GM19324 (cell line): ENCODE measurements around the gene LAD1.

ENCODE experiments used
- ATAC-seq: cut with Tn5 transposase; IDR thresholded peaks from one replicate; pipeline ENCODE4 v1.9.1; 2021; ENCODE audit warnings: mild to moderate bottlenecking, moderate library complexity; ENCODE audit not compliant: unreplicated experiment, low FRiP score

Gene LAD1, protein sequence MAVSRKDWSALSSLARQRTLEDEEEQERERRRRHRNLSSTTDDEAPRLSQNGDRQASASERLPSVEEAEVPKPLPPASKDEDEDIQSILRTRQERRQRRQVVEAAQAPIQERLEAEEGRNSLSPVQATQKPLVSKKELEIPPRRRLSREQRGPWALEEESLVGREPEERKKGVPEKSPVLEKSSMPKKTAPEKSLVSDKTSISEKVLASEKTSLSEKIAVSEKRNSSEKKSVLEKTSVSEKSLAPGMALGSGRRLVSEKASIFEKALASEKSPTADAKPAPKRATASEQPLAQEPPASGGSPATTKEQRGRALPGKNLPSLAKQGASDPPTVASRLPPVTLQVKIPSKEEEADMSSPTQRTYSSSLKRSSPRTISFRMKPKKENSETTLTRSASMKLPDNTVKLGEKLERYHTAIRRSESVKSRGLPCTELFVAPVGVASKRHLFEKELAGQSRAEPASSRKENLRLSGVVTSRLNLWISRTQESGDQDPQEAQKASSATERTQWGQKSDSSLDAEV

DNA sequence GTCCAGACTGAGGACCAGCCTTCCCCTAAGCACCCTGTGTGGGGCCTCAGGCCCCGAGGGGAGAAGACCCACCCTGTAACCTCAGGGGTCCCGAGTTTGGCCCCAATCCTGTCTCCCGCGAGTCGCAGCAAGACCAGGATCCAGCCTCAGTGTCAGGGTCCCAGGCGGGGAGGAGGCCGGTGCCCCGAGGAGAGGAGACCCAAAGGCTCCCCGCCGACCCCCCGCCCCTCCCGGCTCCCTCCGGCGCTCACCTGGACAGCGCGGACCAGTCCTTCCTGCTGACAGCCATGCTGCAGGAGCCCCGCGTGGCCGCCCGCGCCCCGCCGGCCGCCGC, at the start of gene LAD1:
Gene LAD1, minus strand, starts transcription at position 307 of the 334 bp plus-strand sequence. Its CDS starts 18 bp downstream, at position 289.
- no peak for ATAC-seq

DNA sequence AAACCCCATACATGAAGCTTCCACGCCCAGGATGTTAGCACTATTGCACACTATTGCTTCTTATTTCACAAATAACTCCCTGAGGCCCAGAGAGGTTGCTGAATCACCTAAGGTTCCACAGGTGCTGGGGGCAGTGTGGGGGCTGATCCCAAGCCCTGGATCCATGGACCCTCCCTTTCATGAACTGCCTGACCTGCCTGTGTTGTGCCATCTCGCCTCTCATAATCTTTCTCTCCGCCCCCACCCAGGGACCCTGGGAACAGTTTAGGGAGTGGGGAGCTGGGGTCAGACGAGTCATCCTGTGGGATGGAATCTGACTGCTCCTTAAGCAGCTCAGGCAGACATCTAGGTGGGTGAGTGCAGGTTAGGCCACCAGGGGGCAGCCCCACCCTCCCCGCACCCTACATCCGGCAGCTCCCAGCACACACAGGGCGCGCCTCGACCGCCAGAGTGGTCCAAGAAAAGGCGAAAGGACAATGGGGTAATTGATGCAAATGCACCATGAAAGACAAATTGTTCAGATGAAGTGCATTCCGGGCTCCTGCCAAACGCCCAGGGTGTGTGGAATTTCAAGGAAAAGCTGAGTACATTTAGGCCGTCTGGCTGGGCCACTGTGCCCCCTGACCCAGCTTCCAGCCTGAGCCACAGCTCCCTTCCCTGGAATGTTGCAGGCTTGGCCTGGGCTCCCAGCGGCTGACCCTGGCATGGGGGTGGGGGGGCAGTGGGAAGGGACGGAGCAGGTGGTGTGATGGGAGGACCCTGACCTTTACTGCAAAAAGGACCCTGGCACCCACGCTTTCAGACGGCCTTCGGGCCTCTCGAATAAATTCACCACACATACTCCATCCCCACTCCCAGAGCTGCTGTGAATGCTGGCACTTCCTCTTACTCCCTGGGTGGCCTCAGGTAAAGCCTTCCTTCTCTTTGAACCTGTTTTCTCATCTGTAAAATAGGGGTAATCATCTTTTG, 49.1 kb upstream of the LAD1 start:
- peak; percentile 70 for ATAC-seq

DNA sequence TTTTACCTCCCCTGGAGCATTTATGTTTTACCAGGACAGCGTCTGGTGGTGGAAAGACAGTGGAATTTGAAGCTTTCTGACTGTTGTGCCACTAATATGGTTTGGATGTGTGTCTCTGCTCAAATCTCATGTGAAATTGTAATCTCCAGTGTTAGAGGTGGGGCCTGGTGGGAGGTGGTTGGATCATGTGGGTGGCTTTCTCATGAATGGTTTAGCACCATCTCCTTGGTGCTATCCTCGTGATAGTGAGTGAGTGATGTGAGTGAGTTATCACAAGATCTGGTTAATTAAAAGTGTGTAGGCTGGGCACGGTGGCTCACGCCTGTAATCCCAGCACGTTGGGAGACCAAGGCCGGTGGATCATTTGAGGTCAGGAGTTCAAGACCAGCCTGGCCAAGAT, 46.2 kb upstream of the LAD1 start:
- ATAC-seq: no peak

DNA sequence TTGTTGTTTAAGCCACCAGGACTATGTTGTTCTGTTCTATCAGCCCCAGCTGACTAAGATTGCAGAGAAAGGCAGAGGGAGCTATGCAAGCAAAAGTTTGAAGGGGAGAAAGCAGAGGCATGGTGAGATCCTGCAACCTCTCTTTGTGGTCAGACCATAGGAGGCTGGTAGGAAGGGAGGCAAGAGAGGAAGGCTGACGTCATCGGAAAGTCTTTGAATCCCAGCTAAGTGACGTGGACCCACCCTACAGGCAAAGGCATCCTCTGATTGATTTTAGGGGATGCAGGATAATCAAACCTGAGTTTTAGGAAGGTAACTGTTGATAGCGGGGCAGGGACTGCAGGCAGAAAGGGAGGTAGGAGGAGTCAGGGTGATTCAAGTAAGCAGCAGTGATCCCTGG, 45.7 kb upstream of the LAD1 start:
- ATAC-seq: no peak

DNA sequence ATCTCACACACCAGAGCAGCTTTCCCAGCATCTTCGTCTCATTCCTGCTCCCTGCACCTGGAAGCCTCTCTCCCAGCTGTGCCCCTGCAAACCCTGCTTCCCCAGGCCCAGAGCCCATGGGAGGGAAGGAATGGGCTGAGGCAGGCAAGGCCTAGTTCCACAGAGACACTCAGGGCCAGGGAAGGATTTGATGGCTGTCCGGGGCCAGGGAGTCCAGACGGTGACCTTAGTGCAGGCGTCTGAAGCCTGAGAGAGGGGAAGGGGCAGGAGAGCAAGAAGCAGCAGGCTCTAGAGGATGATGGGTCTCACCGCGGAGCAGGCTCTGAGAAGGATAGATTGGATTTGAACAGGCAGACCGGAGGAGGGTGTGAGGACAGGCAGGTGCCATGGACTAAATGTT, 44.6 kb upstream of the LAD1 start:
- ATAC-seq: no peak

DNA sequence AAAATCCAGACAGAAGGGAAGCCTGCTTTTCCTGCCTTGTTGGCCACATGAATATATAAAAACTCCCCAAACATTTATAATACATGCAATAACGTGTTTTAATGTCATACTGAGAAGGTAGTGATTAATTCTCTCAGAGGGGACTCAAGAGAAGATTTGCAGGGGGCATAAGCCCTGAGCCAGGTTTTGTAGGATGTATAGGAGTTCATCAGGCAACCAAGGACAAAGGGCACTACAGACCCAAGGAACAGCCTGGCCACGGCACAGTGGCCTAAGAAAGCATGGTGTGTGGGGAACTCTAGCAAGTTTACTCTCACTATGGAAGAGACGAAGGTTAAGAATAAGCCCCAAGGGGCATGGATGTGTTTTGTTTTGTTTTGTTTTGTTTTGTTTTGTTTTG, 37.8 kb upstream of the LAD1 start:
- ATAC-seq: no peak

DNA sequence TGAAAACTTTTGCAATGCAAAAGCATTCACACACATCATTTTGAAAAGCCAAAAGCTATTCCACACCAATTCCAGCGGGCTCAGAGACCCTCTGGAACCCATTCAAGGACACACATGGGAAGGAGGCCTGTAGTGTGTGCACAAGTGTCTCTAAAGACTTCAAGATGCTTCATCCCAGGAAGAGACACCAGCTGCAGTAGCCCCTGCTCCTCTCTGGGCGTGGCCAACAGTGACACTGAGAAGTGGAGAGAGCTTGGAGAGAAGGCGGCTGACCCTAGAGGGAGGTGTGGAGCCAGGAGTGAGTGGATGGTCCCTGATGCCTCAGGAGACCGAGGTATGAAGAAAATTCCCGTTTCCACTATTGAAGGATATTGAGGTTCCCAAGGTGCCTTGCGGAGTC, 37.3 kb upstream of the LAD1 start:
- ATAC-seq: no peak

DNA sequence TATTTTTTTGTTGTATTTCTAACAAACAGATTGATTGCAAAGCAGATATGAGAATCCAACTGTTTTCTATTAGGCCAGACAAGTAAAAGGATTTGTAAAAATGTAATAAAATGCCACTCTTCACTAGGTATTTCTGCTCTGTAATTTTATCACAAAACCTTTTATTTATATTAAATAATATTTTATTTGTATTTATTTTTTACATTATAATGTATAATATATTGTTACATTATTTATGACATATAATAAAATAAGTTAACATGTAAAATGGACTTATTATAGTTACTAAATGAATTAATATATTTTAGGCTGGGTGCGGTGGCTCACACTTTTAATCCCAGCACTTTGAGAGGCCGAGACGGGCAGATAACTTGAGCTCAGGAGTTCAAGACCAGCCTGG, 35.1 kb upstream of the LAD1 start:
- no peak for ATAC-seq

DNA sequence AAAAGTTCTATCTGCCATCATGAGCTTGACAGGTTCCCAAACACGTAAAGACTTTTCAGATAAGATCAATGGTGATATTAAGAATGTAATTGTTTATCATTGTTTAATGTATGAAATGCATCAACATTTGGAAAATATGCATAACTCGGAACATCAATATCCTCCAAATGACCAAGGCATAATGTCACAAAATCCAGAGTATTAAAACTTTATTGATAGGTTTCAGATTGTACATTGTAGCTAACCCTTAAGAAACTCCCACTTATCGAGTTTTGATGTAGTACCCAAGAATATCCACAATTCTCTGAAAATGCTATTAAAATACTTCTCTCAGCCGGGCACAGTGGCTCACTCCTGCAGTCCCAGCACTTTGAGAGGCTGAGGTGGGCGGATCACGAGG, 34.5 kb upstream of the LAD1 start:
- ATAC-seq: no peak

DNA sequence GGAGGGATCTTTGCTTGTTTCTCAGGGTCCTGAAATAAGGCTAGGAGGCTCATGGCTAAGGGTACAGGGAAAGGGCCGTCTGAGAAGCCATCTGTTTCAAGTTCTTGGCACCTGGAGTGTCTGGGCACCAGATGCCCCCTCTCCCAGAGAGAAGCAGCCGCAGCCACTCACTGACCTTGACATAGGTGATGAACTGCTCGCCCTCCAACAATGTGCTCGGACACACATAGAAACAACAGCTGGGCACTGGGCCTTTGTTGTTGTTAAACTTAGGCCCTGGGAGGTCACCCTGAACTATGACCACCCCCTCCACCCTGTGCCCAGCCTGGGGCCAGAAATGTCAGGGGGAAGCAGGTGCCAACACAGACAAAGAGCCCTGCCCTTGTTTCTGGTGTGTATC, 31.7 kb upstream of the LAD1 start:
- no peak for ATAC-seq

DNA sequence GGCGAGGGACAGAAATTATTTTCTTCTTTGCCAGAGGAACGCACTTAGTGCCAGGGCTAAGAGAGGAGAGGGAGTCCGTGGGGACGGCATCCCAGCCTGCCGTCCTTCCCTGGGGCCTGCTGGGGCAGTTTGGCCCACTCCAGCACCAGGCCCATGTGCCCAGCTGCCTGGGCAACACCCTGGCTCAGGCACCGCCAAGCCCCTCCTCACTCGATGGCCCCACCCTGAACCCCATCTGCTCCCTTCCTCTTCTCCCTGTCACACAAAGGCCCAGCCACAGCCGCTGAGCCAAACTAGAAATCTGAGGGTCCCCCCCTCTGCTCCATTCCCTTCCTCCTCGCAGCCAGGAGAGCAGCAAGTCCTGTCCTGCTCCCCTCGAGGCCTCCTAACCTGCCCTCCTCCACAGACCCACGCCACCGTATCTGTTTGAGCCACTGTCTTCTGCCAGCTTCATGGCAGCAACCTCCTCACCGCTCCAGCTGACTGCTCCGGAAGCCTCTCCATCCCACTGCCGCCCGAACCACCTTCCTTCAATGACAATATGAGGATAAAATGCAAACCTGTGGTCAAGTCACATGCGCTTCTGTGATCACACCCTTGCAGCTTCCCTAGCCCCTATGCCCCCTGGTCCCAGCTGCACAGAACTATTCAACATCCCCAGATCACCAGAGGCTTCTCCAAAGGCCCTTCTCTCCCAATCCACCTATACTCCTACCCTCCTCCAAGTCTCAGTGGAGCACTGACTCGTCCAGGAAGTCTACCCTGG, 30.8 kb upstream of the LAD1 start:
- no peak for ATAC-seq

DNA sequence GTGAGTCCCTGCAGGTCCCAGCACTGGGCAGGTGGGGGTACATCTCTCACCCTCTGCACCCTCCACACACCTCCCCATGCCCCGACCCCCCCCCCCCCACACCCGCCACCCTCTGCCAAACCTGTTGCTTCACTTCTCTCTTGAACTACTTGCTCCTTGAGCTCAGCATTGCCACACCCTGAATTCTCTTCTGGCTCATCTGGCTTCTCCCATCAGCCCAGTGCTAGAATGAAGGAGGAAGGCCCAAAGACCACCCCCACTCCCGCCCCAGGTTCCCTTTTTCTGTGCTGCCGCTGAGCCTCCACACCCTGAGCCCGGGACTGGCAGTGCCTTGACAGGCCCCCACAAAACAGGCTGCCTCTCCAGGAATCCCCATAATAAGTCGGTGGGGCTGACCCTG, 28.8 kb upstream of the LAD1 start:
- ATAC-seq: no peak

DNA sequence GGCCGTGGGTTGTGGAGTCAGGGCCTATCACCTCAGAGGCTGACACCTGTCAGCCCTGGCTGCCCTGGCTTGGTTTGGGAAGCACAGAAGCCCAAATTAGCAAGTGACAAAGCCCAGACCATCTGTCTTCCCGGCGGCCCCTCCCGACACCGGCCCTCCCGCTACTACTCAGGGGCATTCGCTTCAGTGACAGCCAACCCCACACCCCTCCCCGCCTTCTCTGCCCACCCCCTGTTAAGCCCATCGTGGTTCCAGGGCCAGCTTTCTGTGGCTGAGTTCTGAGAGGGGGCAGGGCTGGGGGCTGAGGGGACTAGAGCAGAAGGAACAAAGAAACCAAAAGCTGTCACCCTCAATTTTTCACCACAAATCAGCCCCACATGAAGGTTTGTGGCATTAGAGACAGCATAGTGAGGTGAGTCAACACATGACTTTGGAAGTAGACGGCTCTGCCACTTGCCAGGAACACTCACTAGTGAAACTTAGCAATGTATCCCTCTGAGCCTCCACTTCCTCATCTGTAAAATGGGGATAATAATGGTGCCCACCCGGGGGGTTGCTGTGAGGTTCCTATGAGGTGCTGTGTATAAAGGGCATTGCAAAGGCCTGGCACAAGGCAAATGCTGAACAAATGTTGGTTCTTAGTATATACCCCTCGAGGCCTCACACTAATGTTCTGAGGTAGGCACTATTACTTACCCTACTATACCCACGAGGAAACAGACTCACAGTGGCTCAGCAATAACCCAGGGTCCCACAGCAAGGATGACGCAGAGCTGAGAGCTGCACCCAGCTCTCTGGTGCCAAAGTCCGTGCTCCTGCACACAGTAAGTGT, 27.6 kb upstream of the LAD1 start:
- no peak for ATAC-seq

DNA sequence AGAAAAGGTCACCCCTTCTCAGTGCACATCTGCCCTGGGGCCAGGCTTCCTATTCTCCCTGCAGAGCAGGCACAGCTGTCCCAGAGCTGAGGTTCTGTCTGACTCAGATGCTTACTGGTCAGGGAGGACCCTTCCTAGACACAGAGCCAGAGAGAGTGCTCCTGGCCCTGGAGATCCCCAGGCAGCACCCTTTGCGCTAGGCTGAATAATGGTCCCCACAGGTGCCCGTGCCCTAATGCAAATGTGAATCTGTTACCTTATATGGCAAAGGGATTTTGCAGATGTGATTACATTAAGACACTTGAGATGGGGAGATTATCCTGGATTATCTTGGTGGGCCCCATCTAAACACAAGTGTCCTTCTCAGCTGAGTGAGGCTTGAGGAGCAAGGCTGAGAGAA, 25.0 kb upstream of the LAD1 start:
- ATAC-seq: no peak

DNA sequence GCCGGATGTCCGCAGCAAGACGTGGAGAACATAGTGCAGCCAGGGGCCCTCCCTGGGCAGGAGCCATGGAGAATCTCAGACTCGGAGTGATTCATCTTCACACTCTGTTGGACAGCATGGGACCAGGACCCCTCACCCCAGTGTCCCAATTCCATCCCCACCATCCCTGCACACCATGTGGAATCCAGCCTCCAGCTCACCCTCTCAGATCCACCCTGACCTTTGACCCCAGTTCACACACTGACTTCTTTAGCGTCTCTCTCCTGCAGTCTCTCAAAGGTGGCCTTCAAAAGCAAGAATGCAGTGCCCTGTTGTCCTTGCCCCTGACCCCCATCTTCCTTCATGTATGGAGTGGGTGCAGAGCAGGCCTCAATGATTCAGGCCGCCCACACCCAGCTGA, 24.5 kb upstream of the LAD1 start:
- ATAC-seq: no peak

DNA sequence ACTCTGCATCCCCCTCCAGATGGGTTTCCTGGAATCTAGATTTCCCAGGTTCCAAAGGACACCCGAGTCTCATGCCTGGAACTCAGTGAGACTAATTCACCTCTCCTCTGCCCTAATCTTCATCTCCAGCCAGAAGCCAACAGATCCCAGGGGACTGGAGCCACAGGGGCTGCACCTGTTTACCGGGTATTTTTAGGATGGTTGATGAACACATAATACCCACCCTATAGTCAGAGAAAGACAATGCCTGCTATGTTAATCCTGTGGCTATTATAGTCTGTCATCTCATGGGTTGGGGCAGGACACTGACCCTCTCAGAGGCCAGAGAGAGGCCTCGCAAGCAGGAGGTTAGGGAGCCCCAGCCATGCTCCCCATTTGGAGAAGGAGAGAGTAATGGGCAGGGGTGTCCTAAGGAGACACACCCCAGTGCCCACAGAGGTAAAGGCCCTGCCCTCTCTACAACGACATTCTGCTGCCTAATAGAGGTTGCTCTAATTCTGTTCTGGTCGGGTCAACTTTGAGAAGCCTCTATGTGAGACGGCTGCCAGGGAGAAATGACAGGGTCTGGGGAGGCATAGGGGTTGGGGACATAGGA, 23.4 kb upstream of the LAD1 start:
- no peak for ATAC-seq

DNA sequence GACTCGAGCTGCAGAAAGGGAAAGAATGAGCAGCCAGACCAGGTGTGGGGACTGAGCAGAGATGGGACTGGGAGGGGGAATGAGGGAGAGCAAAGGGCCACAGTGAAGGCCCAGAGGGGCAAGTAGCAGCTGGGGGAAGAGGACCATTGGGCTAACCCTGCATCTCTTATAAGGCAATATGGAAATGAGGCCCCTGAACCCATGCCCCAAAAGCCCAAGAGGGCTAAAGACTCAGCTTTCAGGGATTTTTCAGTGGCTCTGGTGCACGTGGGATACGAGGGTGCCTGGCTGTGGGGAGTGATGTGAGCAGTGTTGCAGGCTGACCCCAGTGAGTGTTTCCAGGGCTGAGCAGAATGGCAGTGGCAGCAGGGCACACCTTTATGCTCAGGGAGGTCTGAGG, 22.9 kb upstream of the LAD1 start:
- no peak for ATAC-seq

DNA sequence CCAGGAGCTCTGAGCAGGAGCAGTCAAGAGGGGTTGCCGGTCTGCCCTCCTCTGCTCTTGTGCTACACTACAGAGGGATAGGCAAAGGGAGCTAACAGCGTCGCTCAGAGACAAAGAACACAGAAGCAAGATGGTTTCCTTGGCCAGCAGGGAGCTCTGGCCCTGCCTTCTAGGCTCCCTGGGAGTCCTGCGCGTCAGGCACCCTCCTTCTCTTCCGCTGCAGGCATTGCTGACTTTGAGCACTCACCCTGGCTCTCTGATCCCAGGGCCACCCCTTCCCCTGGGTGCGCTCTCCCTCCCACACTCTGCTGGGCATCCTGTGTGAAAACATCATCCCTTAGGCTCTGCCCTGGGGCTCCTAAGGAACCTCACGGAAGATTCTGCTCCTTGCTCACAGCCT, 21.9 kb upstream of the LAD1 start:
- ATAC-seq: no peak

DNA sequence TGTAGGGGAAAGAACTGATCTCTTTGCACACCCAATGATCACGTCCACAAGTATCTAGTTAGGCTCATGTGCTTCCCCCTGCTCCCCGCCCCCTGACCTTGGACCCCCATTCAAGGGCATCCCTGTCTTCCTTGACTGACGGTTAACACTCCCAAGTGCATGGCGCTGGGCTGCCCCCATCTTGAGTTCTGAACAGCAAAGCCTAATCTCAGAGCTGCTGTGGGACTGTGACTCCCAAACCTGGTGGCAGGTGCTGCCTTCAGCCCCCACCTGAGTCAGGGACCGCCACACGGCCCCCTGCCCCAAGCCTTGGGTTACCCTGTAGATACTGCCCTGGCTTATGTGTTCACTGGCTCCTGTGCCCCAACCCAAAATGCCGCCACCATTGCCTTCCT, 21.5 kb upstream of the LAD1 start:
- ATAC-seq: no peak
